K562 (cell line): Measurements from ENCODE around the gene SEZ6L. TPM values are rescaled to one million over a fixed set of nuclear protein-coding genes. Genes with fewer than 3 reads are reported as not detected.

Experiments
- ATAC-seq: fragments of 200-7000 bp; cut with Tn5 transposase; 3 replicates; pipeline ENCODE4 v1.9.1; 2020; ENCODE audit warnings: moderate library complexity
- BruUV-seq: library from RNA; stranded (reverse); fragments of 400-500 nt; replicated peaks from 2 replicates; lab custom pipeline; 2021; lab: Mats Ljungman, UMichigan
- CTCF ChIA-PET: fragments of 300-600 bp; formaldehyde crosslinking; extraction: SDS; loops from one replicate; lab custom pipeline; 2021; ENCODE audit warnings: low intra/inter-chr PET ratio; lab: Yijun Ruan, JAX
- POLR2A ChIA-PET: fragments of 300-600, 350-650 bp; sonication (Branson Sonifier 250); formaldehyde crosslinking; extraction: SDS; loops from one replicate; lab custom pipeline; 2021; ENCODE audit warnings: antibody characterized with exemption, inconsistent platforms; lab: Yijun Ruan, JAX
- DNase-seq, 4 experiments: peaks; one replicate each; pipeline versions ENCODE4 v3.0.0 to v3.0.0-alpha.2; 2011 to 2018; ENCODE audit warnings: low spot score in 3 of 4, mixed read lengths in 3 of 4; ENCODE audit errors: extremely low read depth in 1 of 4
- FAIRE-seq: peaks from 2 replicates; lab custom pipeline; 2011; peaks lifted over from hg19 to GRCh38; lab: Jason Lieb, UNC
- H2AFZ ChIP-seq: 2 replicates; pipeline ENCODE4 v1.6.0; 2011; ENCODE audit warnings: low read depth, low read length, control low read depth, inconsistent platforms
- H3K27ac ChIP-seq: fragments of 200-600 bp; 3 replicates; pipeline ENCODE4 v1.8.0; 2011; ENCODE audit warnings: low read depth, mild to moderate bottlenecking, control low read depth, inconsistent platforms, low read length, moderate library complexity, mixed read lengths; ENCODE audit errors: extremely low read depth
- H3K27me3 ChIP-seq, 2 experiments: fragments of 300-600 bp in 1 of 2; 2 replicates in 1 of 2; 3 replicates in 1 of 2; pipeline versions ENCODE4 v1.6.0 to v1.8.0; 2011; ENCODE audit warnings: inconsistent platforms in 2 of 2, low read length in 2 of 2, mild to moderate bottlenecking in 1 of 2, mixed read lengths in 1 of 2, moderate library complexity in 1 of 2; ENCODE audit not compliant: control insufficient read depth in 2 of 2, insufficient read depth in 2 of 2
- H3K36me3 ChIP-seq: fragments of 300-600 bp; 3 replicates; pipeline ENCODE4 v1.8.0; 2011; ENCODE audit warnings: mild to moderate bottlenecking, low read length, inconsistent platforms; ENCODE audit not compliant: control insufficient read depth, insufficient read depth
- H3K4me1 ChIP-seq, 2 experiments: fragments of 200-600 bp in 1 of 2; replicated peaks in 1 of 2; 2 replicates in 1 of 2; 3 replicates in 1 of 2; pipeline versions ENCODE4 v1.5.1 to v1.8.0; 2011; ENCODE audit warnings: inconsistent platforms in 2 of 2, low read length in 2 of 2, mild to moderate bottlenecking in 1 of 2, mixed read lengths in 1 of 2, moderate library complexity in 1 of 2; ENCODE audit not compliant: control insufficient read depth in 2 of 2, insufficient read depth in 2 of 2
- H3K4me2 ChIP-seq: 2 replicates; pipeline ENCODE4 v1.6.1; 2011; ENCODE audit warnings: low read length, control low read depth, inconsistent platforms, mixed read lengths; ENCODE audit not compliant: insufficient read depth
- H3K4me3 ChIP-seq: fragments of 200-600 bp; sonication (generic), shearing (Covaris generic); 2 replicates; pipeline ENCODE4 v1.5.1; 2016; ENCODE audit warnings: control low read depth, inconsistent platforms
- H3K79me2 ChIP-seq: fragments of 200-600 bp; 3 replicates; pipeline ENCODE4 v1.8.0; 2011; ENCODE audit warnings: low read length, inconsistent platforms; ENCODE audit not compliant: control insufficient read depth, insufficient read depth
- H3K9ac ChIP-seq, 2 experiments: 2 replicates each; pipeline versions ENCODE4 v1.6.0 to v1.6.1; 2011; ENCODE audit warnings: low read depth in 2 of 2, low read length in 2 of 2, control low read depth in 1 of 2, inconsistent platforms in 1 of 2, mild to moderate bottlenecking in 1 of 2, mixed read lengths in 1 of 2; ENCODE audit not compliant: insufficient read depth in 1 of 2
- H3K9me1 ChIP-seq: one replicate; pipeline ENCODE4 v1.6.0; 2011; ENCODE audit warnings: inconsistent platforms, mild to moderate bottlenecking, low read length, moderate library complexity; ENCODE audit not compliant: control insufficient read depth, insufficient read depth
- H3K9me3 ChIP-seq: replicated peaks from 2 replicates; pipeline ENCODE4 v1.5.1; 2011; ENCODE audit warnings: low read depth, low read length, inconsistent platforms; ENCODE audit not compliant: control insufficient read depth, insufficient read depth
- H4K20me1 ChIP-seq: replicated peaks from 2 replicates; pipeline ENCODE4 v1.6.1; 2011; ENCODE audit warnings: low read length, inconsistent platforms, mixed read lengths; ENCODE audit not compliant: control insufficient read depth, insufficient read depth
- ASH1L ChIP-seq: fragments of 450-650 bp; IDR thresholded peaks from 2 replicates; pipeline ENCODE4 v1.6.1; 2018; ENCODE audit warnings: borderline replicate concordance, mild to moderate bottlenecking, low read depth; ENCODE audit not compliant: partially characterized antibody
- ETS2 ChIP-seq: IDR thresholded peaks from 2 replicates; pipeline ENCODE4 v1.6.1; 2016; ENCODE audit warnings: borderline replicate concordance, missing genetic modification characterization, mild to moderate bottlenecking, moderate library complexity, missing compliant biosample characterization; ENCODE audit not compliant: poor library complexity, severe bottlenecking
- SNRNP70 ChIP-seq: fragments of 200-400 bp; formaldehyde crosslinking; optimal IDR thresholded peaks from 2 replicates; pipeline ENCODE3; 2017; ENCODE audit warnings: low read depth, low read length
- TFE3 ChIP-seq: fragments of 450-650 bp; formaldehyde crosslinking; IDR thresholded peaks from 2 replicates; pipeline ENCODE4 v1.4.0; 2020; ENCODE audit warnings: mild to moderate bottlenecking, mixed read lengths
- ZC3H8 ChIP-seq: fragments of 450-650 bp; IDR thresholded peaks from 2 replicates; pipeline ENCODE4 v1.6.1; 2017
- ZNF146 ChIP-seq: IDR thresholded peaks from one replicate; pipeline ENCODE4 v1.6.1; 2018; ENCODE audit warnings: missing compliant biosample characterization; ENCODE audit not compliant: unreplicated experiment
- ZNF24 ChIP-seq: fragments of 450-650 bp; IDR thresholded peaks from 2 replicates; pipeline ENCODE4 v1.6.1; 2016
- ZNF324 ChIP-seq: fragments of 250-450 bp; sonication (Bioruptor Pico); IDR thresholded peaks from 2 replicates; pipeline ENCODE4 v1.4.0; 2020; ENCODE audit warnings: mild to moderate bottlenecking
- ZNF644 ChIP-seq: fragments of 200-800 bp; sonication (Bioruptor generic); IDR thresholded peaks from 2 replicates; pipeline ENCODE4 v1.6.1; 2016; ENCODE audit warnings: low read depth, missing genetic modification characterization, missing compliant biosample characterization
- WGBS: fragments of 100-300 bp; shearing (Covaris generic); methylation state at CpG from one replicate; pipeline ENCODE4 v1.1.6; 2016; ENCODE audit warnings: low coverage, mixed read lengths; ENCODE audit not compliant: insufficient coverage; ENCODE audit errors: missing lambda C conversion rate; 5-methylcytosine and 5-hydroxymethylcytosine counted together
- in situ Hi-C: fragments of 300-500 bp; cut with MboI; formaldehyde crosslinking; loops from 4 replicates; pipeline ENCODE4 v1.15.0; 2018; ENCODE audit warnings: inconsistent platforms, mixed read lengths
- intact Hi-C: fragments of 100-400 bp; cut with micrococcal nuclease; formaldehyde crosslinking; loops from 2 replicates; pipeline ENCODE4 v1.14.2; 2022
- polyA plus RNA-seq, 8 experiments: library from polyadenylated mRNA; depleted of rRNA in 4 of 8; stranded (reverse) in 5 of 8; unstranded in 3 of 8; fragments of >200 nt; fragmentation: Nextera tagmentation in 2 of 8; fragmentation: Illumina TruSeq in 1 of 8; extraction: Ambion mirVana in 2 of 8; extraction: Trizol in 1 of 8; gene quantifications; 2 replicates each; pipeline versions ENCODE4 v1.2.1 to v1.2.3, GENCODE V29; 2011 to 2014; ENCODE audit warnings: inconsistent platforms in 1 of 8, missing spikeins in 1 of 8
- total RNA-seq, 7 experiments: library from RNA; depleted of rRNA in 6 of 7; stranded (reverse); fragments of >200 nt in 6 of 7; fragmentation: Illumina TruSeq in 2 of 7; extraction: Trizol in 2 of 7; gene quantifications; 2 replicates each; pipeline versions ENCODE4 v1.2.1 to v1.2.3, GENCODE V29; 2011 to 2021; ENCODE audit warnings: low replicate concordance in 1 of 7
- TF ChIP-seq, protein P1 (sequence below): fragments of 450-650 bp; IDR thresholded peaks from 2 replicates; pipeline ENCODE4 v1.6.1; 2016; ENCODE audit warnings: low read depth, mild to moderate bottlenecking, moderate library complexity
- TF ChIP-seq, protein P2 (sequence below): fragments of 250-450 bp; sonication (Bioruptor Pico); IDR thresholded peaks from 2 replicates; pipeline ENCODE4 v1.8.0; 2021; ENCODE audit warnings: mild to moderate bottlenecking, moderate library complexity
- TF ChIP-seq, protein P3 (sequence below), 3 experiments: IDR thresholded peaks in 2 of 3; conservative IDR thresholded peaks in 1 of 3; 2 replicates each; pipeline ENCODE4 v1.5.1; 2011 to 2012; ENCODE audit warnings: low read length in 3 of 3, mild to moderate bottlenecking in 3 of 3, control low read depth in 2 of 3, improper control_type of control experiment in 1 of 3, inconsistent platforms in 1 of 3, low read depth in 1 of 3, mixed read lengths in 1 of 3, moderate library complexity in 1 of 3; ENCODE audit not compliant: insufficient read depth in 2 of 3

The SEZ6L gene
- total and polyA plus RNA-seq, 9 of the 15 experiments (the other 6 are each of a cell fraction or from before 2014, with no cell fraction given), result not detected

GRCh38 chr22:26135806-26136205 is 33.5 kb upstream of the SEZ6L start:
- Histone ChIP-seq H3K4me1 (no peaks in the 10 kb centered on the region), H3K9me1 (no peaks in the 10 kb centered on the region), H3K4me2 (no peak overlapping the region), H4K20me1 (no peaks in the 10 kb centered on the region), H3K27me3 (no peaks in the 10 kb centered on the region), H3K9ac (no peak overlapping the region), H3K27ac (no peak overlapping the region), H3K36me3 (no peaks in the 10 kb centered on the region), H3K79me2 (no peaks in the 10 kb centered on the region), H3K4me3 (no peak overlapping the region), H3K9me3 (no peaks in the 10 kb centered on the region), H2AFZ (no peak overlapping the region)
- intact Hi-C loops (no loop called here), in situ Hi-C loops (no loop called here)
- WGBS, result 5% methylated on average over 2 of the region's 2 CpGs
- ChIA-PET POLR2A (no interaction called here), CTCF (no interaction called here)
- BruUV-seq, result no TSS peak
- DNase-seq, result no peak
- FAIRE-seq, result no peak
- TF ChIP-seq ZNF644 (tag) (no peak), SNRNP70 (no peak), ZNF324 (CRISPR knock-in tag) (no peak), ZC3H8 (no peak), ZNF146 (no peak)
- no peak for ATAC-seq

DNA sequence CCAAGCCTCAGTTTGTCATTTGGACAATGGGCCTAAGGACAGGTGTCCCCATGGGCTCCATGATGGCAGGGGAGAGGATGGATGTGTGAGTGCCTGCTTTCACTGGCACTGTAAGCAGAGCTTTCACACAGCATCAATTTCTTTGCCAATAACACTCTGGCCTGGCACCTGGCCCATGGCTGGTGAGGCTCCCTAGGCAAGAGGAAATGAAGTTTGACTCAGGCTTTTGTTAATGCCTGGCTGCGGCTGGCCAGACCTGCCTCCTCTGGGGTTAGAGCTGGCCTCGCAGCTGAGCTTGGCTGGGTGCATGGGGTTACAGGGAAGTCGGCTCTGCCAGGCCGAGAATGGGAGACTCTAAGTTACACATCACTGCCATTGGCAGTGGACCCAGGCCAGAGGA is 30.0 kb upstream of the SEZ6L start:
- no peak overlapping the region for H3K4me2 ChIP-seq
- H3K4me3 ChIP-seq, result no peak overlapping the region
- no peak overlapping the region for H3K27ac ChIP-seq
- no peak for ATAC-seq
- CTCF ChIA-PET, result no interaction called here
- no peak for DNase-seq
- POLR2A ChIA-PET, result no interaction called here
- 0% methylated on average over 1 of the region's 4 CpGs for WGBS
- no peaks in the 10 kb centered on the region for H3K4me1 ChIP-seq
- in situ Hi-C loops (no loop called here), intact Hi-C loops (no loop called here)
- H3K9me1 ChIP-seq, result no peaks in the 10 kb centered on the region
- no peak for FAIRE-seq
- H3K27me3 ChIP-seq, result no peaks in the 10 kb centered on the region
- BruUV-seq, result no TSS peak
- no peaks in the 10 kb centered on the region for H3K9me3 ChIP-seq
- H3K79me2 ChIP-seq, result no peaks in the 10 kb centered on the region
- no peak overlapping the region for H2AFZ ChIP-seq
- no peaks in the 10 kb centered on the region for H3K36me3 ChIP-seq
- no peaks in the 10 kb centered on the region for H4K20me1 ChIP-seq
- H3K9ac ChIP-seq, result no peak overlapping the region
- no peak for TF ChIP-seq ASH1L
- TF ChIP-seq, protein P1, sequence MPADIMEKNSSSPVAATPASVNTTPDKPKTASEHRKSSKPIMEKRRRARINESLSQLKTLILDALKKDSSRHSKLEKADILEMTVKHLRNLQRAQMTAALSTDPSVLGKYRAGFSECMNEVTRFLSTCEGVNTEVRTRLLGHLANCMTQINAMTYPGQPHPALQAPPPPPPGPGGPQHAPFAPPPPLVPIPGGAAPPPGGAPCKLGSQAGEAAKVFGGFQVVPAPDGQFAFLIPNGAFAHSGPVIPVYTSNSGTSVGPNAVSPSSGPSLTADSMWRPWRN, result no peak
- TF ChIP-seq ETS2 (tag), result no peak
- TF ChIP-seq, protein P2, sequence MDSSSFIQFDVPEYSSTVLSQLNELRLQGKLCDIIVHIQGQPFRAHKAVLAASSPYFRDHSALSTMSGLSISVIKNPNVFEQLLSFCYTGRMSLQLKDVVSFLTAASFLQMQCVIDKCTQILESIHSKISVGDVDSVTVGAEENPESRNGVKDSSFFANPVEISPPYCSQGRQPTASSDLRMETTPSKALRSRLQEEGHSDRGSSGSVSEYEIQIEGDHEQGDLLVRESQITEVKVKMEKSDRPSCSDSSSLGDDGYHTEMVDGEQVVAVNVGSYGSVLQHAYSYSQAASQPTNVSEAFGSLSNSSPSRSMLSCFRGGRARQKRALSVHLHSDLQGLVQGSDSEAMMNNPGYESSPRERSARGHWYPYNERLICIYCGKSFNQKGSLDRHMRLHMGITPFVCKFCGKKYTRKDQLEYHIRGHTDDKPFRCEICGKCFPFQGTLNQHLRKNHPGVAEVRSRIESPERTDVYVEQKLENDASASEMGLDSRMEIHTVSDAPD (CRISPR knock-in tag), result no peak
- TF ChIP-seq, protein P3, sequence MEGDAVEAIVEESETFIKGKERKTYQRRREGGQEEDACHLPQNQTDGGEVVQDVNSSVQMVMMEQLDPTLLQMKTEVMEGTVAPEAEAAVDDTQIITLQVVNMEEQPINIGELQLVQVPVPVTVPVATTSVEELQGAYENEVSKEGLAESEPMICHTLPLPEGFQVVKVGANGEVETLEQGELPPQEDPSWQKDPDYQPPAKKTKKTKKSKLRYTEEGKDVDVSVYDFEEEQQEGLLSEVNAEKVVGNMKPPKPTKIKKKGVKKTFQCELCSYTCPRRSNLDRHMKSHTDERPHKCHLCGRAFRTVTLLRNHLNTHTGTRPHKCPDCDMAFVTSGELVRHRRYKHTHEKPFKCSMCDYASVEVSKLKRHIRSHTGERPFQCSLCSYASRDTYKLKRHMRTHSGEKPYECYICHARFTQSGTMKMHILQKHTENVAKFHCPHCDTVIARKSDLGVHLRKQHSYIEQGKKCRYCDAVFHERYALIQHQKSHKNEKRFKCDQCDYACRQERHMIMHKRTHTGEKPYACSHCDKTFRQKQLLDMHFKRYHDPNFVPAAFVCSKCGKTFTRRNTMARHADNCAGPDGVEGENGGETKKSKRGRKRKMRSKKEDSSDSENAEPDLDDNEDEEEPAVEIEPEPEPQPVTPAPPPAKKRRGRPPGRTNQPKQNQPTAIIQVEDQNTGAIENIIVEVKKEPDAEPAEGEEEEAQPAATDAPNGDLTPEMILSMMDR (IDR thresholded peaks at IDR 0.05 in 2 of 3, conservative IDR thresholded peaks at IDR 0.05 in 1 of 3; ENCODE audit: insufficient read depth in 2 of 3, low read depth in 1 of 3, low read length in 3 of 3), result no peak
- no peak for TF ChIP-seq TFE3 (CRISPR knock-in tag)
- no peak for TF ChIP-seq ZNF24
